Stimulated activated CD8-positive, alpha-beta memory T cell treated with anti-CD3 and anti-CD28 coated beads, Interleukin-7, amount 100 ng/mL, for 48 hours (primary cell): ENCODE data around the gene WDR20.

Experiments used
- DNase-seq, 2 donors: peaks; one replicate each; pipeline ENCODE4 v3.0.0-alpha.2; 2020; ENCODE audit warnings: low read depth in 1 of 2; ENCODE audit errors: extremely low read depth in 1 of 2

WDR20 gene

DNA sequence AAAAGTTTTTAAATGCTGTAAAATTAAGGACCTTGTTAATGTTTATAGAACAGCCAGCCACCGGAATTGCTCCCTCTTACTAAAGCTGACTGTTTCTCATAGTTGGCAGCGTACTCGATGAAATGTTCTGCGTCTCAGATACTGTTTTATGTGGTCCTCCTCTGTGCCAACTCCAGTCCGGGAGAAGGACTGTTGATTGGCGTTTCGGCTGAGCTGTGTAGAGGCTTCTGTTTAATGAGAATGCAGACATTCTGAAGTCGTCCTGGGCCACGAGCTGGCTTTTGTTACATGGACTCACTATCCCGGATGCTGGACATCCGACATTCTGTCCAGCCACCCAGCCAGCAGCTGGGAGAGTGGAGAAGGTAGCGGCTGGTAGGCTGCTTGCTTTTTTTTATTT, 75.4 kb downstream of the WDR20 start:
- DNase-seq = no peak

DNA sequence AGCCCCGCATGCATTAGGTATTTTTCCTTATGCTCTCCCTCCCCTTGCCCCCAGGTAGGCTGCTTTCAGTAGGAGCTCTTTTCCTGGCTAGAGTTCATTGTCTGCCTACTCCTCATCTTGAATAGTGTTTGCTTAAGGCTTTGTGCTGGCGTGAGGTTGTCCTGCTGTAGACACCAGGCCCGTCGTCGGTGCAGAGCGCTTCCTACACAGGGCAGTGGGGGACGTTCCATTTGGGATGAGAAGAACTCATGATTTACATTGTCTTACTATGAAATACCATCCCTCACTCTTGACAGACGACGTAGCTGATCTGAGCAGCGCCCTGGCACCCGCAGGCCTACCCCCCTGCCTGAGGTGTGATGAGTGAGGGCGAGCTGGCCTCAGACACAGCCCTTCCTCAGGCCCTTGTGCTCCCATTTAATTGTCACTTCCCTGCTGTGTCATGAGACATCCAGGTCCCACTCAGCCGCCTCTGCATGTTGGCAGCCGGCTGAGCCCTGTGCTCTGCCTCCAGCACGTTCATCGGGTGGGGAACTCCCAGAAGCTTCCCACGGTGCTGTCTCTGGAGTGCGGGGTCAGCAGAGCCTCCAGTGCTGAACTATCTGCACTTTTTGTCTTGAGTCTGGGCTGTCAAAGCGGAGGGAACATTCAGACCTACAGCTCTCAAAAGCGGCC, 76.0 kb downstream of the WDR20 start:
- DNase-seq = no peak

DNA sequence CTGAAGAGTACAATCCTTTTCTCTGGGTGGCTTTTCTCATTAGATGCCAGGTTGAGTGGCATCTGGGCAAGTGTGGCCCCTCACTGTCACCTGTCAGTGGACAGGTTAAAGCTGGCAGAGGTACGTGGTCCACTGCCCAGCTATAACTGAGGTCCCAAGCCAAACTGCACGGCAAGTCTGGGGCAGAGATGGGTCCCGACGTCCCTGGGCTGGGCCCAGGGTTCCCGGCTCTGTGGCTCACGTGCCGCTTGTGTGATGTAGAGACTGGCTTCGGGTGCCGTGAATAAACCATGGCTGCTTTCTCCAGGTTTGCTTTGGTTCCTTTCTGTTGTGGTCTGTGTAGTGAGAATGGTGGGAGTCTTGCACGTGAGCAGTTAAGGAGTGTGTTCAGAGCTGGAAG, 77.7 kb downstream of the WDR20 start:
- DNase-seq = no peak

GRCh38 chr14:102217987-102218421, 78.3 kb downstream of the WDR20 start:
- DNase-seq = no peak

- DNase-seq = no peak
Observed at GRCh38 chr14:102218688-102219087, 79.0 kb downstream of the WDR20 start.

DNA sequence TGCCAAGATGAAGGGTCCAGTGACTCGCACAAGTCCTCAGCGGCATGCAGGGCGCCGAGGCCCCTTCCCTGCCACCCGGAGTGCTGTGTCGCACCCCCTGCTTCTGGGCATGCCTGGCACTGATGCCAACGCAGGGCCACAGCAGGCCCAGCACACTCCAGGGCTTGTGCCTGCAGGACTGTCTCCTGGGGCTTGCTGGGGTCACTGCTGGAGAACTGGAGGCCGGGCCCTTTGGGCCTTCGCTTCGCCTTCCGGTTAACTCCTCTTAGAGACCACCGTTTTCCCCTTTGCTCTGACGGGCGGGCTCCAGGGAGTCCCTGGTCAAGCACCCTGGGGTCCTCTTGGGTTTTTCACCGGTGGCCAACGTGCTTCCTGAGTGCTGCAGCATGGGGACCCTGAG, 79.6 kb downstream of the WDR20 start:
- no peak for DNase-seq

DNA sequence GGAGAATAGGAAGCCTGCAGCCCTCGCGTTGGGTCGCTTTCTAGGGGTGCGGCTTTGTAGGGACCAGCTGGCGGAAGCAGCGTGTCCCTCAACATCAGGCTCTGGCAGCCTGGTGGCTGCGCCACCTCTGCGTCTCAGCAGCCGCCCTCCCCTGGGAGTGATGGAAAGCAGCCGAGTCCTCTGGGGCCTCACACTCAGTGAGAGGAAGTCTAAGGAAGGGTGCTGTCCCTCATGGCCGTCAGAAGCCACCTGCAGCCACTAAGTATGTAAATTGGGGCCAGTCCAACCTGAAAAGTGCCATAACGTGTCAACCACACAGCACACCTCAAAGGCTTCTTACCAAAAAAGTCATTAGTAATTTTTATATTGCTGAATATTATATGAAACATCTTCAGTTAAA, 80.3 kb downstream of the WDR20 start:
- no peak for DNase-seq

- DNase-seq = no peak
Observed at GRCh38 chr14:102221026-102221425, 81.3 kb downstream of the WDR20 start.

DNA sequence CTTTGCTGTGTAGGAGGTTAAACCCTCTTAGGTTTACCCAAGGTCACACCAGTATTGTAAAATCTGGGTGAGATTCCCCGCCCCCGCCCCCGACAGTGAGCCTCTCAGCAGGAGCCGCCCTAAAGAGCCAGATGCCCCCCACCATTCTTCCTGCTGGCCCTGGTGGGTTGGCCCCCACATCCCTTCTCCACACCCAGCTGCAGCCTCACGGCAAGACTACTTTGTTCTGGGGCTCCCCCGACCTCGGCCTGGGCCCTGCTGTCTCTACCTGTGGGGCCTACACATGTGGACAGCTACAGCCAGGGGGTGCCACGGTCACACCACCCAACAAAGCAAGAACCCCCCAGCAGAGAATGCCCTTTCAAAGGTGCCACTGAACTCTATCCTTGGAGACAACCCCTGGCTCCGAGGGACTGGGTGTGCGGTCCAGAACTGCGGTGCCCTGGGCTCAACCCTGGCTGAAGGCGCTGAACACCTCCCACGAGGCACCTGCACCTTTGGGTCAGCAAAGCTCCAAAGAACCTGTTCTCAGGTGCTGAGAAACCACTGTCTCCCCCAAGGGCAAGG, 82.4 kb downstream of the WDR20 start:
- no peak for DNase-seq

DNA sequence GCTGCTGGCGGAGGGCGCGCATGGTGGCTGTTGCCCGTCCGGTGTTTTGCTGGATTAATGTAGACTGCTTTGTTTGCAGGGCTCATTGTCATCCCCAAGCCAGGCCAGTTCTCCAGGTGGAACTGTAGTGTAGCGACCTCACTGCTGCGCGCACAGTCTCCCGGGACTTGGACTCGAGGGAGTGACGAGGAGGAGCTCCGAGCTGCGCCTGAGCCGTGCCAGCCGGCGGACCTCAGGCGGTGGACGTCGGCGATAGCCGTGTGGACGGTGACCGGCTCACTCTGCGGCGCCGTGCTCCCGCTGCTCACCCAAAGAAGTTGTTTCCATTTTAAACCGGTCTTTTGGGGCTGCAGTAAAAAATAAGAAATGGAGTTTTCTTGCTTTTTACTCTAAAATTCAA, 83.1 kb downstream of the WDR20 start:
- DNase-seq = no peak

DNA sequence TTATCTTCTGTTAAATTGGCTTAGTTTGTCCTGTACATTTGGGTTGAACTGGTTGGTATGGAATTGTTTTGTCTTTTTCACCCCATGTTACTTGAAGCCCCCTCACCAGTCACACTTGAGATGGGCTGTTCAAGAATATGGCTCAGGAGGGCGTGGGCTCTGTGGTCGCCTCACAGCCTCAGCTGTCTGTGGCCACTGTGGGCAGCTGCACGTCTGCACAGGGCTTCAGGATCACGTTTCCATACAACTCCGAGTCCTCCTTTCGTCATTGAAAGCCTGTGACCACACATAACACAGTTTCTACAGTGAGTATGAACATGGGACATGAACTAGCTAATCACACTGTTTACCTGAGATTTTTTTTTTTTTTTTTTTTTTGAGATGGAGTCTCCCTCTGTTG, 84.0 kb downstream of the WDR20 start:
- DNase-seq = no peak

- DNase-seq = no peak
Observed at GRCh38 chr14:102225386-102225785, 85.7 kb downstream of the WDR20 start.

- no peak for DNase-seq
Observed at GRCh38 chr14:102225936-102226335, 86.2 kb downstream of the WDR20 start.

- DNase-seq = no peak
Observed at GRCh38 chr14:102226356-102227125, 86.8 kb downstream of the WDR20 start.

DNA sequence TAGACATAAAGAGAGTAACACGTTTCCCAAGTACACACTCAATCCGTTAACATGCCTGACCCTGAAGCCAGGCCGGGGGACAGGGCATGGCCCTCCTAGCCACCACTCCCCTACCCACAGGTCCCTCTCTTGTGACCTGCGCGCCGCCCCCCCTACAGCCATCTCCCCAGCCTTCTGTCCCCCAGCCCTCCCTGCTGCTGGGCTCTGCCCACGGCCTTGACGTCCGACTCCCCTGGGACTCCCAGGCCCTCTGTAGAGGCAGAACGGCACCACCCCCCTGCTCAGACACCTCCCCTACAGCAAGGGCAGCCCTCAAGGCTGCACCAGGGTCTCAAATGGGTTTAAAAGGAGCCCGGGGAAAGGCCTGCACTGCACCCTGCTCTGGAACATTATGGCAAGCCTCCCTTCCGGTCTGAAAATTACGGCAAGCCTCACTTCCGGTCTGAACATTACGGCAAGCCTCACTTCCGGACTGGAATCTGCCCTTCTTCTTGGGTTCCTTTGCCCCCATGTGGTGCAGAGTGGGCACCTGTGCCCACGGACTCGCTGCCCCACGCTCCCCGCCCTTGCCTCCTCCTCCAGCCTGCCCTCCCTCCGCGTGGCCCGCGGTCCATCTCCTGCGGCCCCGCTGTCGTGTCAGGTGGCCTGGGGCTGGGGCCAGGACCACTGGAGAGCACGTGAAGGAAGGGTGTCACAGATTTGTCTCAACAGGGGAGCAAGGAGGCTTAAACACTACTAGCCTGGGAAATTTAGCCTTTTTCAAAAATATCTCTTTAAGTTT, 87.7 kb downstream of the WDR20 start:
- no peak for DNase-seq

- no peak for DNase-seq
Observed at GRCh38 chr14:102229071-102229738, 89.5 kb downstream of the WDR20 start.

DNA sequence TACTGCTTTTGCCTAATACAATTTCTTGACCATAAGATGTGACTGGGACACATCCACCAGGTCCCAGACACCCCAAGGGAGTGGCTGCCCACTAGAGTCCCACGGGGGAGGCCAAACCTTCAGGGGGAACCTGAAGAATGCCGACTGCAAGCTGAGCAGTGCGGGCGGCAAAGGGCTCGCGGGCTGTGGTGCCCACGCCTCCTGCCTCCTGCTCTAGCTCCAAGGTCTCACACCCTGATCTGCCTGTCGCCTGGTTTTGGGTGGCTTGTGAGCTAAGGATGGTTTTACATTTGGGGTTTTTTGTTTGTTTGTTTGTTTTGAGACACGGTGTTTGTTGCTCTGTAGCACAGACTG, 90.0 kb downstream of the WDR20 start:
- no peak for DNase-seq

GRCh38 chr14:102230481-102231210, 90.9 kb downstream of the WDR20 start:
- no peak for DNase-seq

DNA sequence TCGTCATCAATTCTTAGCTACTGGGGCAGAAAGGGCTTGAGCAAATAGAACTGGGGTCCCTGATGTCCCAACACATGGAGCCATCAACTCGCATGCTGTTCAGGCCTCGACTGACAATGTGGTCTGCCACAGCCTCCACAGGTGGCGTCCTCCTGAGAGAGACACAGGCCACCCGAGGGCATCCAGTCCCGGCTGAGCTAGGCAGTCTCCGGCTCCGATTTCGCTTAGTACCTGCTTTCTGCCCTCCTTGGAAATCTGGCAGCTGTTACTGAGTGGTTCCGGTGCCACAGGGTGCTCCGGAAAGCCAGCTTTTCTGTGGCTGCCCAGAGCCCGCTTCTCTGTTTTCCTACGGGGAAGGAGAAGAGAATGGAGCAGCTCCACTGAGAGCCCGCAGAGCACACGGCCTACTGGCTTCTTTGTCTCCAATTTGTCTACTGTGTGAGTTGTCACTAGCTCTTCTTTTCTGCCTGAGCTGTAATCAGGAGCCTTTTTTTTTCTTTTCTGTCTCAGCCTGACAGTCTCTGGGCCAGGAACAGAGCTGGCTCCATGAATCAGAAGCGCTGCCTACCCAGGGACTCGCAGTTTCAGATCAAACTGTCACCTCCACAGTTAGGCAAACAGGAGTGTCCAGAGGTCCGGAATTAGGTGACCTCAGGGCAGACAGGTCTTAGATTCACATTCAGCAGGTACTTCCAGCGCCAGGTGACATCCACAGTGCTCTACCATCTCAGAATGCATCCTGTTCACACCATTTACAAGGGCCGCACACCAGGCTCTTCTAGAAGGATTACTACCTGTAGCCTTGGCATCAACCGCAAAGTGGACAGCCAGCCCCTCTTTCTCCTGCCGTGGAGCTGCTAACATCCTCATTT, 92.0 kb downstream of the WDR20 start:
- no peak for DNase-seq

- DNase-seq = no peak
Observed at GRCh38 chr14:102232348-102232625, 92.6 kb downstream of the WDR20 start.
